HG02763 (cell line): Measurements from ENCODE around the gene CTNNA2.
"Not testable (repeated sequence)": the region's sequence is repeated elsewhere in the genome, so short reads cannot be mapped to it uniquely, and the experiment has no call there.

Experiments used
- ATAC-seq: cut with Tn5 transposase; IDR thresholded peaks from one replicate; pipeline ENCODE4 v1.9.1; 2021; ENCODE audit warnings: mild to moderate bottlenecking, moderate library complexity; ENCODE audit not compliant: unreplicated experiment

Gene CTNNA2

GRCh38 chr2:80126596-80127189 is 613.8 kb downstream of the CTNNA2 start:
- no peak for ATAC-seq

GRCh38 chr2:80128080-80128479 is 615.2 kb downstream of the CTNNA2 start:
- ATAC-seq = no peak

GRCh38 chr2:80132281-80132680 is 619.4 kb downstream of the CTNNA2 start:
- no peak for ATAC-seq

GRCh38 chr2:80135001-80135400 is 622.1 kb downstream of the CTNNA2 start:
- no peak for ATAC-seq

GRCh38 chr2:80136338-80136737 is 623.5 kb downstream of the CTNNA2 start:
- no peak for ATAC-seq

- ATAC-seq = no peak
Observed at GRCh38 chr2:80139001-80139400, 626.1 kb downstream of the CTNNA2 start.

GRCh38 chr2:80141007-80141726 is 628.3 kb downstream of the CTNNA2 start:
- ATAC-seq = no peak

GRCh38 chr2:80145499-80145898 is 632.6 kb downstream of the CTNNA2 start:
- ATAC-seq = no peak

GRCh38 chr2:80146757-80147156 is 633.9 kb downstream of the CTNNA2 start:
- not testable (repeated sequence) for ATAC-seq

GRCh38 chr2:80147690-80148089 is 634.8 kb downstream of the CTNNA2 start:
- no peak for ATAC-seq

GRCh38 chr2:80148906-80149305 is 636.1 kb downstream of the CTNNA2 start:
- ATAC-seq = no peak

GRCh38 chr2:80149991-80150390 is 637.1 kb downstream of the CTNNA2 start:
- ATAC-seq = no peak

- ATAC-seq = no peak
Observed at GRCh38 chr2:80151248-80151647, 638.4 kb downstream of the CTNNA2 start.

GRCh38 chr2:80151651-80152050 is 638.8 kb downstream of the CTNNA2 start:
- ATAC-seq = no peak

GRCh38 chr2:80153151-80153550 is 640.3 kb downstream of the CTNNA2 start:
- no peak for ATAC-seq

- ATAC-seq = no peak
Observed at GRCh38 chr2:80153768-80154167, 640.9 kb downstream of the CTNNA2 start.

- no peak for ATAC-seq
Observed at GRCh38 chr2:80154231-80154915, 641.5 kb downstream of the CTNNA2 start.

GRCh38 chr2:80164375-80164774 is 651.5 kb downstream of the CTNNA2 start:
- no peak for ATAC-seq

- no peak for ATAC-seq
Observed at GRCh38 chr2:80166483-80167171, 653.8 kb downstream of the CTNNA2 start.

- no peak for ATAC-seq
Observed at GRCh38 chr2:80167284-80167808, 654.5 kb downstream of the CTNNA2 start.

- no peak for ATAC-seq
Observed at GRCh38 chr2:80168037-80168436, 655.2 kb downstream of the CTNNA2 start.
